Activated B cell treated with CpG ODN at 0.5 μM for 24 hours (primary cell): ENCODE data around the gene AQP1. TPM values are rescaled to one million over a fixed set of nuclear protein-coding genes. Genes with fewer than 3 reads are reported as not detected.

Experiments
- ATAC-seq: fragments of 200-7000 bp; cut with Tn5 transposase; one replicate; pipeline ENCODE4 v1.10.0; 2021; ENCODE audit warnings: low read depth, mild to moderate bottlenecking, moderate library complexity
- CTCF ChIA-PET: fragments of 350-600 bp; sonication (Branson Sonifier 250); formaldehyde crosslinking; loops from one replicate; lab custom pipeline; 2021; ENCODE audit warnings: antibody characterized with exemption; lab: Charles Lee
- POLR2A ChIA-PET: fragments of 350-600 bp; sonication (Branson Sonifier 250); formaldehyde crosslinking; loops from one replicate; lab custom pipeline; 2021; ENCODE audit warnings: antibody characterized with exemption; lab: Charles Lee
- DNase-seq: peaks from one replicate; pipeline ENCODE4 v3.0.0; 2022
- H3K27ac Mint-ChIP-seq: one replicate; pipeline ENCODE4 v1.8.0; 2020; ENCODE audit warnings: mixed read lengths
- H3K27me3 Mint-ChIP-seq: one replicate; pipeline ENCODE4 v1.8.0; 2021; ENCODE audit warnings: mixed read lengths
- H3K36me3 Mint-ChIP-seq: one replicate; pipeline ENCODE4 v1.8.0; 2021; ENCODE audit warnings: low read depth, mixed read lengths
- H3K4me1 Mint-ChIP-seq: one replicate; pipeline ENCODE4 v1.8.0; 2021; ENCODE audit warnings: mixed read lengths
- H3K4me3 Mint-ChIP-seq: one replicate; pipeline ENCODE4 v1.8.0; 2020; ENCODE audit warnings: mild to moderate bottlenecking, mixed read lengths
- H3K9me3 Mint-ChIP-seq: one replicate; pipeline ENCODE4 v1.8.0; 2020; ENCODE audit warnings: mixed read lengths
- CTCF ChIP-seq: fragments of 200-600 bp; IDR thresholded peaks from one replicate; pipeline ENCODE4 v1.8.0; 2022; ENCODE audit warnings: antibody characterized with exemption, mild to moderate bottlenecking
- intact Hi-C: fragments of 100-400 bp; cut with micrococcal nuclease; formaldehyde crosslinking; loops from one replicate; pipeline ENCODE4 v1.15.1; 2024
- total RNA-seq: library from RNA; stranded (reverse); gene quantifications from 2 replicates; pipeline ENCODE4 v1.2.3, GENCODE V29; 2022

AQP1 gene
- total RNA-seq, 1 donor from 2014 or later, result 0.44 TPM

GRCh38 chr7:30969604-30969970 lies 57.9 kb downstream of the AQP1 start:
- H3K27ac Mint-ChIP-seq, result no peak overlapping the region
- CTCF ChIA-PET, result no interaction called here
- intact Hi-C loops, result no loop called here

GRCh38 chr7:30970074-30970473 lies 58.4 kb downstream of the AQP1 start:
- ATAC-seq, result no peak
- ChIA-PET POLR2A (no interaction called here), CTCF (interaction anchor here (0.9 kb wide), 1 partner anchor 13 kb away, joined by 3 read pairs; no protein-coding TSS in a partner anchor)
- Mint-ChIP-seq H3K4me3 (no peak overlapping the region), H3K27ac (no peak overlapping the region), H3K9me3 (no peaks in the 10 kb centered on the region), H3K4me1 (peaks cover 25% of the 10 kb centered on the region), H3K36me3 (no peaks in the 10 kb centered on the region), H3K27me3 (peaks cover 6% of the 10 kb centered on the region)
- TF ChIP-seq CTCF, result no peak
- no peak for DNase-seq
- intact Hi-C loops, result no loop called here

More at GRCh38 chr7:30969604-30969970, 57.9 kb downstream of the AQP1 start:
- POLR2A ChIA-PET, result no interaction called here
- TF ChIP-seq CTCF, result no peak
- no peaks in the 10 kb centered on the region for H3K36me3 Mint-ChIP-seq
- no peaks in the 10 kb centered on the region for H3K9me3 Mint-ChIP-seq
- H3K4me3 Mint-ChIP-seq, result no peak overlapping the region
- no peak for DNase-seq
- H3K27me3 Mint-ChIP-seq, result peaks cover 4% of the 10 kb centered on the region
- ATAC-seq, result no peak
- H3K4me1 Mint-ChIP-seq, result peaks cover 20% of the 10 kb centered on the region

GRCh38 chr7:30970594-30971094 lies 59.0 kb downstream of the AQP1 start:
- POLR2A ChIA-PET, result no interaction called here
- Mint-ChIP-seq H3K36me3 (no peaks in the 10 kb centered on the region), H3K4me1 (peaks cover 26% of the 10 kb centered on the region), H3K4me3 (no peak overlapping the region), H3K9me3 (no peaks in the 10 kb centered on the region), H3K27me3 (peaks cover 6% of the 10 kb centered on the region), H3K27ac (no peak overlapping the region)
- no peak for TF ChIP-seq CTCF
- ATAC-seq, result no peak
- no peak for DNase-seq
- CTCF ChIA-PET, result interaction anchor here (0.9 kb wide), 1 partner anchor 13 kb away, joined by 3 read pairs; no protein-coding TSS in a partner anchor
- intact Hi-C loops, result no loop called here

GRCh38 chr7:30971440-30971839 lies 59.8 kb downstream of the AQP1 start:
- intact Hi-C loops, result no loop called here
- no peak overlapping the region for H3K4me3 Mint-ChIP-seq
- H3K27ac Mint-ChIP-seq, result no peak overlapping the region
- H3K27me3 Mint-ChIP-seq, result peaks cover 6% of the 10 kb centered on the region
- TF ChIP-seq CTCF, result no peak
- DNase-seq, result no peak
- POLR2A ChIA-PET, result no interaction called here
- H3K36me3 Mint-ChIP-seq, result no peaks in the 10 kb centered on the region
- no peak for ATAC-seq
- CTCF ChIA-PET, result interaction anchor here (2.8 kb wide), 1 partner anchor 11 kb away, joined by 13 read pairs; no protein-coding TSS in a partner anchor
- H3K9me3 Mint-ChIP-seq, result no peaks in the 10 kb centered on the region
- peaks cover 26% of the 10 kb centered on the region for H3K4me1 Mint-ChIP-seq

- no peak for TF ChIP-seq CTCF
- POLR2A ChIA-PET, result no interaction called here
- CTCF ChIA-PET, result interaction anchor here (2.8 kb wide), 1 partner anchor 11 kb away, joined by 13 read pairs; no protein-coding TSS in a partner anchor
- intact Hi-C loops, result no loop called here
- no peaks in the 10 kb centered on the region for H3K36me3 Mint-ChIP-seq
- H3K27me3 Mint-ChIP-seq, result peaks cover 6% of the 10 kb centered on the region
- H3K27ac Mint-ChIP-seq, result no peak overlapping the region
- ATAC-seq, result no peak
- peaks cover 26% of the 10 kb centered on the region for H3K4me1 Mint-ChIP-seq
- no peak overlapping the region for H3K4me3 Mint-ChIP-seq
- H3K9me3 Mint-ChIP-seq, result no peaks in the 10 kb centered on the region
- no peak for DNase-seq
These were observed 60.3 kb downstream of the AQP1 start for GRCh38 chr7:30971840-30972563.
